Esophagus squamous epithelium (tissue), 5 donors: ENCODE results near the gene HDAC3. TPM values are rescaled to one million over a fixed set of nuclear protein-coding genes. Genes with fewer than 3 reads are reported as not detected.
"Not testable (repeated sequence)": the region's sequence is repeated elsewhere in the genome, so short reads cannot be mapped to it uniquely, and the experiment has no call there.

Source experiments
- DNase-seq: peaks from one replicate; lab custom pipeline; 2025; lab: John Stamatoyannopoulos, UW
- H3K27ac ChIP-seq, 4 donors: fragments of 200-600 bp; sonication (generic); one replicate each; pipeline ENCODE4 v1.5.1; 2016 to 2019; ENCODE audit warnings: mild to moderate bottlenecking in 1 of 4
- H3K27me3 ChIP-seq, 4 donors: fragments of 200-600 bp; sonication (generic); 1 replicate in 3 of 4; 2 replicates in 1 of 4; pipeline versions ENCODE4 v1.5.1 to v1.6.0; 2017 to 2021; ENCODE audit warnings: antibody characterized with exemption in 1 of 4
- H3K36me3 ChIP-seq, 3 donors: fragments of 200-600 bp; sonication (generic); one replicate each; pipeline ENCODE4 v1.5.1; 2016 to 2019
- H3K4me1 ChIP-seq, 3 donors: fragments of 200-600 bp; sonication (generic); one replicate each; pipeline ENCODE4 v1.5.1; 2017 to 2019
- H3K4me3 ChIP-seq, 4 donors: fragments of 200-600 bp; sonication (generic); 1 replicate in 3 of 4; 2 replicates in 1 of 4; pipeline ENCODE4 v1.5.1; 2016 to 2019; ENCODE audit warnings: mild to moderate bottlenecking in 2 of 4, moderate library complexity in 1 of 4
- H3K9me3 ChIP-seq, 3 donors: fragments of 200-600 bp; sonication (generic); one replicate each; pipeline ENCODE4 v1.5.1; 2016 to 2019
- POLR2A ChIP-seq, 4 donors: fragments of 450-650 bp; IDR thresholded peaks; one replicate each; pipeline ENCODE4 v1.6.1; 2017; ENCODE audit warnings: antibody characterized with exemption in 4 of 4, mild to moderate bottlenecking in 4 of 4, moderate library complexity in 3 of 4
- WGBS, 2 donors: methylation state at CpG; one replicate each; pipeline ENCODE4 v1.1.5; 2018; 5-methylcytosine and 5-hydroxymethylcytosine counted together
- intact Hi-C: fragments of 100-400 bp; cut with DNase I; formaldehyde crosslinking; loops from one replicate; pipeline ENCODE4 v1.15.0; 2022
- total RNA-seq, 4 donors: library from RNA; depleted of rRNA; stranded (reverse); fragments of >200 nt; gene quantifications; one replicate each; pipeline ENCODE4 v1.1.0, GENCODE V29; 2016
- TF ChIP-seq, protein P1 (sequence below), 6 experiments: fragments of 450-650 bp in 4 of 6; fragments of 200-600 bp in 2 of 6; sonication (generic) in 2 of 6; IDR thresholded peaks; one replicate each; pipeline ENCODE4 v1.5.1; 2016 to 2019; ENCODE audit warnings: antibody characterized with exemption in 6 of 6, mild to moderate bottlenecking in 4 of 6, moderate library complexity in 4 of 6
- donor health status: DM: yes; HTN: yes; CAD: no.

HDAC3 gene
- total RNA-seq, 4 donors from 2014 or later, result 33.0 to 60.8 (median 40.4) TPM

DNA sequence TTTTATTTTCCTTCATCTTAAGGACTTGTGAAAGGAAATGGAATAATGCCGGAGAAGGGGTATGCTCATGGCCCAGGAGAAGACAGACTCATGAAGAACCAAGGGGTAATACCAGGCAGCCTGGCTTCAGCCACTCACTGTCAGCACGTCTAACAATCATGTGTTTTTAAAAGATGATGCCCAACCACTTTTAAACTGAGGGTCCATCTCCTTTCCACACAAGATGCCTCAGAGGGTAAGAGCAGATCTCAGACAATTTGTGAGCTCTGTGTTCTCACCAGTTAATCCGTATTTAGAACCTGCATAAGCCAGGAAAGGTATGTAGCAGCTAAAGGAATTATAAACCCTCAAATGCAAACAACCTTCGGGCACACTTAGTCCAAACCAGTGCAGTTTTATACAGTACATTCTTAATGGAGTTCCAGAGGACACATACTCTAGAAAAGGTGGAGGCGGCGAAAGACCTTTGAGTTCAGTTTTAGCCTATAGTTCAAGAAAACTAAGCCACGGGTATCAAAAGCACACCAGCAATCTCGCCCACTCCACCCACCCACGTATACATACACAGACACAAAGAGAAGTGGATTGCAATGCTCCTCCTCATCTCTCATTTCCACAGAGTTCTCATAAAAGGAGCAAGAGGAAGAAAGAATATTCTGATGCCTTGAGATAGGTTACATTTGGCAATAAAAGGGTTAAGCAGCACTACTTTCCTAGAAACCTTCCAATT, 20.5 kb downstream of the HDAC3 start:
- peak overlapping the region in 3 of 4 donors; percentile 76 to 100 (median 90) for H3K4me3 ChIP-seq
- H3K9me3 ChIP-seq, result no peaks in the 10 kb centered on the region
- TF ChIP-seq POLR2A (IDR thresholded peaks at IDR 0.05), result no peak
- TF ChIP-seq, protein P1, sequence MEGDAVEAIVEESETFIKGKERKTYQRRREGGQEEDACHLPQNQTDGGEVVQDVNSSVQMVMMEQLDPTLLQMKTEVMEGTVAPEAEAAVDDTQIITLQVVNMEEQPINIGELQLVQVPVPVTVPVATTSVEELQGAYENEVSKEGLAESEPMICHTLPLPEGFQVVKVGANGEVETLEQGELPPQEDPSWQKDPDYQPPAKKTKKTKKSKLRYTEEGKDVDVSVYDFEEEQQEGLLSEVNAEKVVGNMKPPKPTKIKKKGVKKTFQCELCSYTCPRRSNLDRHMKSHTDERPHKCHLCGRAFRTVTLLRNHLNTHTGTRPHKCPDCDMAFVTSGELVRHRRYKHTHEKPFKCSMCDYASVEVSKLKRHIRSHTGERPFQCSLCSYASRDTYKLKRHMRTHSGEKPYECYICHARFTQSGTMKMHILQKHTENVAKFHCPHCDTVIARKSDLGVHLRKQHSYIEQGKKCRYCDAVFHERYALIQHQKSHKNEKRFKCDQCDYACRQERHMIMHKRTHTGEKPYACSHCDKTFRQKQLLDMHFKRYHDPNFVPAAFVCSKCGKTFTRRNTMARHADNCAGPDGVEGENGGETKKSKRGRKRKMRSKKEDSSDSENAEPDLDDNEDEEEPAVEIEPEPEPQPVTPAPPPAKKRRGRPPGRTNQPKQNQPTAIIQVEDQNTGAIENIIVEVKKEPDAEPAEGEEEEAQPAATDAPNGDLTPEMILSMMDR (IDR thresholded peaks at IDR 0.05), result no peak
- 43 to 58% methylated on average over 9 of the region's 9 CpGs for WGBS, 2 donors
- H3K27me3 ChIP-seq, result no peaks in the 10 kb centered on the region
- H3K4me1 ChIP-seq, result peaks cover 17 to 65% (median 26%) of the 10 kb centered on the region in 3 donors
- no peak for DNase-seq
- peak overlapping the region in 3 of 4 donors; percentile 97 to 99 (median 97) for H3K27ac ChIP-seq
- H3K36me3 ChIP-seq, result peaks cover 0 to 23% (median 6%) of the 10 kb centered on the region in 3 donors
- intact Hi-C loops, result no loop called here

DNA sequence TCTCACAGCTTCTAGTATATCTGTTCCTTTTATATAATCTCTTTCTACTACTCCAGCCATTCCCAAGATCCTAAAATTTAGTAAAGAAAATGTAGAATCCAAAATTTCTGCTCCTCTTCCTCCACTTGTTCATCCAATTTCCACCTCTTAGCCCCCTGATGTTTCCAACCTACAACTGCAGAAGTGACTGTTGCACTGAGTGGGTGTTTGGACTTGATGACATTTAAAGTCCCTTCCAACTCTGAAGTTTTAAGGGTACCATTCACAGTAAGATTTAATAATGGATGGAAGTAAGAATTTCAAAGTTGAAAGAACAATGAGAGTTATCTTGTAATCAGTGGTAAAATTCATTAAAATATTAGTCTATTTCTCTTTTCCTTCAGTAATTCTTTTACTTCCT, 23.3 kb downstream of the HDAC3 start:
- Histone ChIP-seq H3K4me1 (peaks cover 17 to 70% (median 23%) of the 10 kb centered on the region in 3 donors), H3K36me3 (peaks cover 0 to 17% (median 0%) of the 10 kb centered on the region in 3 donors), H3K27me3 (no peaks in the 10 kb centered on the region), H3K4me3 (no peak overlapping the region), H3K9me3 (no peaks in the 10 kb centered on the region), H3K27ac (no peak overlapping the region)
- DNase-seq, result no peak
- intact Hi-C loops, result no loop called here
- no peak for TF ChIP-seq POLR2A (IDR thresholded peaks at IDR 0.05)
- TF ChIP-seq, protein P1 (IDR thresholded peaks at IDR 0.05), result no peak

DNA sequence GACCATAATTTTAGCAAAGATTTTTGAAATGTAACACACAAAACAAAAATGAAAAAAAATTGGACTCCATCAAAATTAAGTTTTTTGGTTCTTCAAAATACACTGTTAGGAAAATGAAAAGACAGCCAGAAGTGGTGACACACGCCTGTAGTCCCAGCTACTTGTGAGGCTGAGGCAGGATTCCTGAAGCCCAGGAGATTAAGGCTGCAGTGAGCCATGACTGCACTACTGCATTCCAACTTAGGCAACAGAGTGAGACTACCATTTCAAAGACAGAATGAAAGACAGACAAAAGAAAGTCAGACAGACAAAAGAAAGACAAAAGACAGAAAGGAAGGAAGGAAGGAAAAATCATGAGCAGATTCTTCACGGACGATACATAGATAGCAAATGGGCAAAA, 25.4 kb downstream of the HDAC3 start:
- intact Hi-C loops, result no loop called here
- Histone ChIP-seq H3K36me3 (peaks cover 0 to 17% (median 0%) of the 10 kb centered on the region in 3 donors), H3K27me3 (no peaks in the 10 kb centered on the region), H3K4me3 (no peak overlapping the region), H3K4me1 (peaks cover 3 to 52% (median 10%) of the 10 kb centered on the region in 3 donors), H3K9me3 (no peaks in the 10 kb centered on the region), H3K27ac (peak overlapping the region in 1 of 4 donors; percentile 1)
- TF ChIP-seq, protein P1 (IDR thresholded peaks at IDR 0.05), result peak in 1 of 6 experiments; percentile 9
- no peak for TF ChIP-seq POLR2A (IDR thresholded peaks at IDR 0.05)
- no peak for DNase-seq
- 63 to 84% methylated on average over 3 of the region's 3 CpGs for WGBS, 2 donors

DNA sequence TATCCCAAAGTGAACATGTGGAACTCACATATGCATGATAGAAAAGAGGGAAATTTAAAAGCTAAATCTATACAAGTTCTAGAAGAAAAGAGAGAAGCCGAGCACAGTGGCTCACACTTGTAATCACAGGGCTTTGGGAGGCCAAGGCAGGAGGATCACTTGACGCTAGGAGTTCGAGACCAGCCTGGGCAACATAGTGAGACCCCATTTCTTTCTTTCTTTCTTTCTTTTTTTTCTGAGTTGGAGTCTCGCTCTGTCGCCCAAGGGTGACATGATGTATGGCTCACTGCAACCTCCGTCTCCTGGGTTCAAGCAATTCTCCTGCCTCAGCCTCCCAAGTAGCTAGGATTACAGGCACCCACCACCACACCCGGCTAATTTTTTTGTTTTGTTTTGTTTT, 26.7 kb downstream of the HDAC3 start:
- DNase-seq, H3K27me3 ChIP-seq, intact Hi-C loops, H3K27ac ChIP-seq, H3K4me3 ChIP-seq, H3K9me3 ChIP-seq: not testable (repeated sequence)
- WGBS, 2 donors, result 96 to 99% methylated on average over 7 of the region's 7 CpGs
- peaks cover 0 to 17% (median 0%) of the 10 kb centered on the region in 3 donors for H3K36me3 ChIP-seq
- peaks cover 0 to 56% (median 6%) of the 10 kb centered on the region in 3 donors for H3K4me1 ChIP-seq

DNA sequence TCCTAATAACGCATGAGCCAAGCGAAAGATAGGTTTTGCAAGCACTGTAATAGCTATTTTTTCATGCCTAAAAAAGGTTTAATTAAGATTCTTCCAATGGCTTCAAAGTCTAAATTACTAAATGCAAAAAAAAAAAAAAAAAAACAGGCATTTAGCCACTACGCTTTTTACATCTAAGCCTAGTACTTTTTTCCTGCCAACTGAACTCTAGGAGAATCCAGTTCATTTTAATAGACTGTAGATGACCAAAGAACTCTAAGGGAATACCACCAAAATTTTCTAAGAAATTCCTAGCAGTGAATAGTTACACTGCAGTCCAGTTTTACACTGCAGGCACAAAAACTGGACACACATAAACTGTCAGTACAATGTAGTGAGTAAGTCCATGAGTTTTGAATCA, 27.6 kb downstream of the HDAC3 start:
- intact Hi-C loops, result no loop called here
- 88 to 96% methylated on average over 3 of the region's 3 CpGs for WGBS, 2 donors
- DNase-seq, result no peak
- Histone ChIP-seq H3K4me3 (no peak overlapping the region), H3K27ac (no peak overlapping the region), H3K4me1 (peaks cover 0 to 64% (median 8%) of the 10 kb centered on the region in 3 donors), H3K9me3 (no peaks in the 10 kb centered on the region), H3K27me3 (no peaks in the 10 kb centered on the region), H3K36me3 (peaks cover 0 to 17% (median 0%) of the 10 kb centered on the region in 3 donors)
- TF ChIP-seq, protein P1 (IDR thresholded peaks at IDR 0.05), result no peak
- no peak for TF ChIP-seq POLR2A (IDR thresholded peaks at IDR 0.05)
